Ishikawa (cell line): Measurements from ENCODE around the gene ERBB4.

Experiments used
- EGR1 ChIP-seq: IDR thresholded peaks from 2 replicates; pipeline ENCODE4 v1.6.1; 2012
- EP300 ChIP-seq: IDR thresholded peaks from 2 replicates; pipeline ENCODE4 v1.6.1; 2012; ENCODE audit warnings: borderline replicate concordance
- MAX ChIP-seq: IDR thresholded peaks from 2 replicates; pipeline ENCODE4 v1.6.1; 2012
- RAD21 ChIP-seq: IDR thresholded peaks from 2 replicates; pipeline ENCODE4 v1.6.1; 2012; ENCODE audit warnings: low read depth
- REST ChIP-seq: IDR thresholded peaks from 2 replicates; pipeline ENCODE4 v1.6.1; 2012; ENCODE audit warnings: low read depth, mild to moderate bottlenecking
- TAF1 ChIP-seq: IDR thresholded peaks from 2 replicates; pipeline ENCODE4 v1.6.1; 2012; ENCODE audit warnings: low read depth, mild to moderate bottlenecking
- YY1 ChIP-seq: IDR thresholded peaks from 2 replicates; pipeline ENCODE4 v1.6.1; 2012; ENCODE audit warnings: low read depth

- TF ChIP-seq YY1 (no peak), REST (no peak), MAX (no peak), EP300 (no peak), TAF1 (no peak), RAD21 (no peak), EGR1 (no peak)
Measured at GRCh38 chr2:211963969-211964368, 574.6 kb downstream of the ERBB4 start.
